Neural progenitor cell (in vitro differentiated cells): Measurements from ENCODE around the gene ENO3.

Experiments
- EZH2 ChIP-seq: fragments of 200-600 bp; sonication (generic); IDR thresholded peaks from 2 replicates; pipeline ENCODE4 v1.6.1; 2017; ENCODE audit warnings: antibody characterized with exemption, mild to moderate bottlenecking, moderate library complexity
- EZH2phosphoT487 ChIP-seq: fragments of 200-600 bp; sonication (generic); IDR thresholded peaks from 2 replicates; pipeline ENCODE4 v1.6.1; 2017; ENCODE audit warnings: antibody characterized with exemption
- TF ChIP-seq, protein P1 (sequence below): fragments of 200-600 bp; sonication (generic); IDR thresholded peaks from 2 replicates; pipeline ENCODE4 v1.5.1; 2017; ENCODE audit warnings: antibody characterized with exemption, mild to moderate bottlenecking

- TF ChIP-seq, protein P1, sequence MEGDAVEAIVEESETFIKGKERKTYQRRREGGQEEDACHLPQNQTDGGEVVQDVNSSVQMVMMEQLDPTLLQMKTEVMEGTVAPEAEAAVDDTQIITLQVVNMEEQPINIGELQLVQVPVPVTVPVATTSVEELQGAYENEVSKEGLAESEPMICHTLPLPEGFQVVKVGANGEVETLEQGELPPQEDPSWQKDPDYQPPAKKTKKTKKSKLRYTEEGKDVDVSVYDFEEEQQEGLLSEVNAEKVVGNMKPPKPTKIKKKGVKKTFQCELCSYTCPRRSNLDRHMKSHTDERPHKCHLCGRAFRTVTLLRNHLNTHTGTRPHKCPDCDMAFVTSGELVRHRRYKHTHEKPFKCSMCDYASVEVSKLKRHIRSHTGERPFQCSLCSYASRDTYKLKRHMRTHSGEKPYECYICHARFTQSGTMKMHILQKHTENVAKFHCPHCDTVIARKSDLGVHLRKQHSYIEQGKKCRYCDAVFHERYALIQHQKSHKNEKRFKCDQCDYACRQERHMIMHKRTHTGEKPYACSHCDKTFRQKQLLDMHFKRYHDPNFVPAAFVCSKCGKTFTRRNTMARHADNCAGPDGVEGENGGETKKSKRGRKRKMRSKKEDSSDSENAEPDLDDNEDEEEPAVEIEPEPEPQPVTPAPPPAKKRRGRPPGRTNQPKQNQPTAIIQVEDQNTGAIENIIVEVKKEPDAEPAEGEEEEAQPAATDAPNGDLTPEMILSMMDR, result no peak
- TF ChIP-seq EZH2phosphoT487, result no peak
- no peak for TF ChIP-seq EZH2
Observed at GRCh38 chr17:4959261-4959965, 8.5 kb downstream of the ENO3 start.
